H9 (cell line): Measurements from ENCODE around the gene ST6GALNAC3. TPM values are rescaled to one million over a fixed set of nuclear protein-coding genes. Genes with fewer than 3 reads are reported as not detected.

Source experiments
- DNase-seq: peaks from one replicate; pipeline ENCODE4 v3.0.0-alpha.2; 2017
- H2AFZ ChIP-seq: one replicate; pipeline ENCODE4 v1.6.1; 2013; ENCODE audit warnings: mild to moderate bottlenecking, low read length, control low read depth, moderate library complexity
- H2AK5ac ChIP-seq: 2 replicates; pipeline ENCODE4 v1.6.1; 2013; ENCODE audit warnings: low read length, control low read depth, mixed read lengths; ENCODE audit not compliant: insufficient read length
- H2BK120ac ChIP-seq: one replicate; pipeline ENCODE4 v1.6.1; 2013; ENCODE audit warnings: low read depth, mild to moderate bottlenecking, low read length, control low read depth, inconsistent platforms; ENCODE audit not compliant: poor library complexity, severe bottlenecking
- H2BK12ac ChIP-seq: 2 replicates; pipeline ENCODE4 v1.6.1; 2013; ENCODE audit warnings: low read length, control low read depth, mixed read lengths, low read depth; ENCODE audit not compliant: insufficient read length
- H2BK15ac ChIP-seq: 2 replicates; pipeline ENCODE4 v1.6.1; 2013; ENCODE audit warnings: low read depth, low read length, control low read depth
- H2BK20ac ChIP-seq: one replicate; pipeline ENCODE4 v1.6.1; 2013; ENCODE audit warnings: low read depth, mild to moderate bottlenecking, low read length, control low read depth, inconsistent platforms; ENCODE audit not compliant: poor library complexity, severe bottlenecking
- H2BK5ac ChIP-seq: 2 replicates; pipeline ENCODE4 v1.6.1; 2013; ENCODE audit warnings: low read length, control low read depth, mixed read lengths; ENCODE audit not compliant: insufficient read length
- H3K14ac ChIP-seq: 2 replicates; pipeline ENCODE4 v1.6.1; 2013; ENCODE audit warnings: low read length, control low read depth; ENCODE audit not compliant: insufficient read depth
- H3K18ac ChIP-seq: 2 replicates; pipeline ENCODE4 v1.6.1; 2013; ENCODE audit warnings: low read depth, mild to moderate bottlenecking, mixed read lengths, low read length, control low read depth; ENCODE audit not compliant: insufficient read length
- H3K23ac ChIP-seq: 2 replicates; pipeline ENCODE4 v1.6.1; 2013; ENCODE audit warnings: low read length, control low read depth, mixed read lengths, low read depth; ENCODE audit not compliant: insufficient read length
- H3K23me2 ChIP-seq: 2 replicates; pipeline ENCODE4 v1.6.1; 2013; ENCODE audit warnings: low read depth, mild to moderate bottlenecking, mixed read lengths, low read length, control low read depth; ENCODE audit not compliant: insufficient read length, poor library complexity, severe bottlenecking
- H3K27ac ChIP-seq: 2 replicates; pipeline ENCODE4 v1.5.1; 2013; ENCODE audit warnings: low read length, control low read depth, mixed read lengths, low read depth; ENCODE audit not compliant: insufficient read length
- H3K27me3 ChIP-seq: 2 replicates; pipeline ENCODE4 v1.6.1; 2013; ENCODE audit warnings: low read length, control low read depth, inconsistent platforms; ENCODE audit not compliant: insufficient read depth
- H3K4ac ChIP-seq: 2 replicates; pipeline ENCODE4 v1.6.1; 2013; ENCODE audit warnings: low read depth, mild to moderate bottlenecking, control low read depth, inconsistent platforms, low read length, moderate library complexity
- H3K4me1 ChIP-seq: 2 replicates; pipeline ENCODE4 v1.6.1; 2013; ENCODE audit warnings: low read length, control low read depth, inconsistent platforms; ENCODE audit not compliant: insufficient read depth
- H3K4me2 ChIP-seq: 2 replicates; pipeline ENCODE4 v1.6.1; 2013; ENCODE audit warnings: low read length, control low read depth, mixed read lengths; ENCODE audit not compliant: insufficient read length, insufficient read depth
- H3K56ac ChIP-seq: 2 replicates; pipeline ENCODE4 v1.6.1; 2013; ENCODE audit warnings: low read depth, mild to moderate bottlenecking, mixed read lengths, low read length, control low read depth; ENCODE audit not compliant: insufficient read length
- H3K79me1 ChIP-seq: 2 replicates; pipeline ENCODE4 v1.6.1; 2013; ENCODE audit warnings: low read depth, mild to moderate bottlenecking, moderate library complexity, low read length, control low read depth, inconsistent platforms; ENCODE audit not compliant: insufficient read depth, poor library complexity, severe bottlenecking
- H3K79me2 ChIP-seq: 2 replicates; pipeline ENCODE4 v1.6.1; 2013; ENCODE audit warnings: low read length, control low read depth, inconsistent platforms; ENCODE audit not compliant: insufficient read depth
- H3K9ac ChIP-seq: 2 replicates; pipeline ENCODE4 v1.6.1; 2013; ENCODE audit warnings: low read length, control low read depth, mixed read lengths; ENCODE audit not compliant: insufficient read length; ENCODE audit errors: extremely low read depth
- H3K9me3 ChIP-seq: one replicate; pipeline ENCODE4 v1.6.1; 2013; ENCODE audit warnings: low read depth, low read length, inconsistent platforms; ENCODE audit not compliant: control insufficient read depth
- H3T11ph ChIP-seq: one replicate; pipeline ENCODE4 v1.6.1; 2013; ENCODE audit warnings: mild to moderate bottlenecking, low read length, control low read depth, inconsistent platforms
- H4K20me1 ChIP-seq: one replicate; pipeline ENCODE4 v1.6.1; 2013; ENCODE audit not compliant: control insufficient read depth, insufficient read length, insufficient read depth
- H4K5ac ChIP-seq: 2 replicates; pipeline ENCODE4 v1.6.1; 2013; ENCODE audit warnings: low read depth, mild to moderate bottlenecking, mixed read lengths, low read length, control low read depth; ENCODE audit not compliant: insufficient read length
- H4K8ac ChIP-seq: replicated peaks from 2 replicates; pipeline ENCODE4 v1.6.1; 2013; ENCODE audit warnings: low read length, control low read depth, mixed read lengths, low read depth; ENCODE audit not compliant: insufficient read length
- H4K91ac ChIP-seq: 2 replicates; pipeline ENCODE4 v1.6.1; 2013; ENCODE audit warnings: low read depth, mild to moderate bottlenecking, moderate library complexity, mixed read lengths, low read length, control low read depth; ENCODE audit not compliant: insufficient read length
- H3K27ac Mint-ChIP-seq, 3 experiments: 2 replicates in 2 of 3; 3 replicates in 1 of 3; pipeline ENCODE4 v1.8.0; 2020 to 2021; ENCODE audit warnings: mixed read lengths in 3 of 3, mild to moderate bottlenecking in 1 of 3, moderate library complexity in 1 of 3
- H3K27me3 Mint-ChIP-seq: 2 replicates; pipeline ENCODE4 v1.8.0; 2021; ENCODE audit warnings: low read depth, mild to moderate bottlenecking, moderate library complexity, mixed read lengths
- H3K36me3 Mint-ChIP-seq, 3 experiments: 2 replicates in 2 of 3; 3 replicates in 1 of 3; pipeline ENCODE4 v1.8.0; 2020 to 2021; ENCODE audit warnings: low read depth in 3 of 3, mixed read lengths in 3 of 3; ENCODE audit not compliant: insufficient read depth in 1 of 3
- H3K4me1 Mint-ChIP-seq, 2 experiments: 2 replicates each; pipeline ENCODE4 v1.8.0; 2020; ENCODE audit warnings: mixed read lengths in 2 of 2
- H3K4me3 Mint-ChIP-seq, 2 experiments: 2 replicates in 1 of 2; 3 replicates in 1 of 2; pipeline ENCODE4 v1.8.0; 2020 to 2021; ENCODE audit warnings: mild to moderate bottlenecking in 2 of 2, mixed read lengths in 2 of 2, moderate library complexity in 1 of 2
- H3K9me3 Mint-ChIP-seq, 2 experiments: 2 replicates in 1 of 2; 3 replicates in 1 of 2; pipeline ENCODE4 v1.8.0; 2020; ENCODE audit warnings: mild to moderate bottlenecking in 2 of 2, mixed read lengths in 2 of 2, moderate library complexity in 1 of 2
- WGBS: extraction: QIAGEN DNeasy Blood & Tissue Kit; methylation state at CpG from one replicate; pipeline ENCODE4 v1.1.7; 2013; ENCODE audit warnings: missing lambda C conversion rate, low lambda C conversion rate, mixed read lengths; ENCODE audit not compliant: insufficient read length; ENCODE audit errors: extremely low coverage; 5-methylcytosine and 5-hydroxymethylcytosine counted together
- total RNA-seq: library from RNA; stranded (reverse); gene quantifications from 2 replicates; pipeline ENCODE4 v1.2.1, GENCODE V29; 2021
- TF ChIP-seq, protein P1 (sequence below): fragments of 200-600 bp; sonication (generic); conservative IDR thresholded peaks from 3 replicates; pipeline ENCODE4 v1.8.0; 2021; ENCODE audit warnings: antibody characterized with exemption, mild to moderate bottlenecking

ST6GALNAC3 gene
- total RNA-seq, 1 experiment from 2014 or later = 11.2 TPM

DNA sequence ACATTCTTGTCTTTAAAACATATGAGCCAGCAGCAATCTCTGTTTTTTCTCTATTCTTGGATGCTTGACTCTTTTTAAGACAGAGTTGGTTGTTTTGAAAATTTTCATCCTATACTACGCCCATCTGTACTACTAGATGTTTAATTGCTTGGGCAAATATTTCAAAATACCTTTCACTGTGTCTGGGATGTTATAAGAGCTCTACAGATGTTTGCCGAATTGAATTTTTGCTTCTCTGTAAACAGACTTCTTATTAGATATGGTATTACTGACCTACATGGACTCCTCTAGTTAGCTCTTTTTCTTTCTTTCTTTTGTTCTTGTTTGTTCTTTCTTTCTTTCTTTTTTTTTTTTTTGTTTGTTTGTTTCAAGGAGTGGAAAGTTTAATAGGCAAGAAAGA lies 345.1 kb downstream of the ST6GALNAC3 start:
- no peaks in the 10 kb centered on the region for H3K27me3 Mint-ChIP-seq
- TF ChIP-seq, protein P1, sequence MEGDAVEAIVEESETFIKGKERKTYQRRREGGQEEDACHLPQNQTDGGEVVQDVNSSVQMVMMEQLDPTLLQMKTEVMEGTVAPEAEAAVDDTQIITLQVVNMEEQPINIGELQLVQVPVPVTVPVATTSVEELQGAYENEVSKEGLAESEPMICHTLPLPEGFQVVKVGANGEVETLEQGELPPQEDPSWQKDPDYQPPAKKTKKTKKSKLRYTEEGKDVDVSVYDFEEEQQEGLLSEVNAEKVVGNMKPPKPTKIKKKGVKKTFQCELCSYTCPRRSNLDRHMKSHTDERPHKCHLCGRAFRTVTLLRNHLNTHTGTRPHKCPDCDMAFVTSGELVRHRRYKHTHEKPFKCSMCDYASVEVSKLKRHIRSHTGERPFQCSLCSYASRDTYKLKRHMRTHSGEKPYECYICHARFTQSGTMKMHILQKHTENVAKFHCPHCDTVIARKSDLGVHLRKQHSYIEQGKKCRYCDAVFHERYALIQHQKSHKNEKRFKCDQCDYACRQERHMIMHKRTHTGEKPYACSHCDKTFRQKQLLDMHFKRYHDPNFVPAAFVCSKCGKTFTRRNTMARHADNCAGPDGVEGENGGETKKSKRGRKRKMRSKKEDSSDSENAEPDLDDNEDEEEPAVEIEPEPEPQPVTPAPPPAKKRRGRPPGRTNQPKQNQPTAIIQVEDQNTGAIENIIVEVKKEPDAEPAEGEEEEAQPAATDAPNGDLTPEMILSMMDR = no peak
- Histone ChIP-seq H4K5ac (no peak overlapping the region), H3K27me3 (no peaks in the 10 kb centered on the region), H3K56ac (no peak overlapping the region), H2BK20ac (no peak overlapping the region), H3K79me2 (no peaks in the 10 kb centered on the region), H3K27ac (no peak overlapping the region), H2BK5ac (no peak overlapping the region), H3K18ac (no peak overlapping the region), H2BK12ac (no peak overlapping the region), H2BK15ac (no peak overlapping the region), H4K20me1 (no peaks in the 10 kb centered on the region), H3K14ac (no peak overlapping the region), H3T11ph (no peak overlapping the region), H4K91ac (no peak overlapping the region), H3K9ac (no peak overlapping the region), H3K9me3 (no peaks in the 10 kb centered on the region), H3K4me2 (no peak overlapping the region), H2AFZ (no peak overlapping the region), H3K4ac (no peak overlapping the region), H3K79me1 (no peaks in the 10 kb centered on the region), H3K23ac (no peak overlapping the region), H4K8ac (no peak overlapping the region), H2AK5ac (no peak overlapping the region), H2BK120ac (no peak overlapping the region), H3K23me2 (no peaks in the 10 kb centered on the region), H3K4me1 (no peaks in the 10 kb centered on the region; the same call in 1 of the 2 replicates)
- no peak for DNase-seq
- H3K4me3 Mint-ChIP-seq = no peak overlapping the region
- H3K27ac Mint-ChIP-seq = no peak overlapping the region
- H3K9me3 Mint-ChIP-seq = no peaks in the 10 kb centered on the region
- H3K4me1 Mint-ChIP-seq = peaks cover under 1% of the 10 kb centered on the region in 2 experiments; a peak in 2 of 4 replicates
- WGBS = no CpG with 5 or more reads among the region's 2 CpGs
- no peaks in the 10 kb centered on the region for H3K36me3 Mint-ChIP-seq
